ENCODE results near the gene CAMK2N2.

CAMK2N2 gene

GRCh38 chr3:184239221-184239620 is 22.1 kb downstream of the CAMK2N2 start:
- DNase-seq = no peak

GRCh38 chr3:184238246-184238818 is 23.0 kb downstream of the CAMK2N2 start:
- DNase-seq = no peak

GRCh38 chr3:184237807-184238206 is 23.5 kb downstream of the CAMK2N2 start:
- no peak for DNase-seq

GRCh38 chr3:184237211-184237610 is 24.1 kb downstream of the CAMK2N2 start:
- no peak for DNase-seq

GRCh38 chr3:184236636-184237035 is 24.7 kb downstream of the CAMK2N2 start:
- DNase-seq = peak; percentile 5

GRCh38 chr3:184236033-184236410 is 25.3 kb downstream of the CAMK2N2 start:
- no peak for DNase-seq

- peak; percentile 88 for DNase-seq
These were observed 25.8 kb downstream of the CAMK2N2 start for GRCh38 chr3:184235381-184236032.

- peak; percentile 43 for DNase-seq
These were observed 26.5 kb downstream of the CAMK2N2 start for GRCh38 chr3:184234671-184235380.

GRCh38 chr3:184234224-184234623 is 27.1 kb downstream of the CAMK2N2 start:
- peak; percentile 63 for DNase-seq

GRCh38 chr3:184233127-184233843 is 28.1 kb downstream of the CAMK2N2 start:
- no peak for DNase-seq

- DNase-seq = no peak
These were observed 29.7 kb downstream of the CAMK2N2 start for GRCh38 chr3:184231671-184232070.

GRCh38 chr3:184230603-184231528 is 30.5 kb downstream of the CAMK2N2 start:
- DNase-seq = no peak

GRCh38 chr3:184230081-184230602 is 31.2 kb downstream of the CAMK2N2 start:
- peak; percentile 6 for DNase-seq

- peak; percentile 33 for DNase-seq
These were observed 31.8 kb downstream of the CAMK2N2 start, which contains the start of gene VWA5B2 for GRCh38 chr3:184229394-184230080. Gene VWA5B2, plus strand, starts transcription at chr3:184229585. Its CDS starts 944 bp downstream, at chr3:184230529.

- no peak for DNase-seq
These were observed 32.8 kb downstream of the CAMK2N2 start for GRCh38 chr3:184228376-184229137.

GRCh38 chr3:184227481-184227935 is 33.8 kb downstream of the CAMK2N2 start:
- peak; percentile 16 for DNase-seq

- no peak for DNase-seq
These were observed 37.4 kb downstream of the CAMK2N2 start for GRCh38 chr3:184223946-184224345.

- no peak for DNase-seq
These were observed 38.8 kb downstream of the CAMK2N2 start for GRCh38 chr3:184222521-184222920.

- peak; percentile 32 for DNase-seq
These were observed 42.5 kb downstream of the CAMK2N2 start for GRCh38 chr3:184218814-184219213.

GRCh38 chr3:184211718-184212117 is 49.6 kb downstream of the CAMK2N2 start:
- no peak for DNase-seq
